HepG2 (cell line): ENCODE data around the gene PALMD.

Source experiments
- BRCA1 ChIP-seq: sonication (generic); formaldehyde crosslinking; IDR thresholded peaks from 2 replicates; pipeline ENCODE4 v1.4.0; 2020; ENCODE audit warnings: missing genetic modification reagents
- CTCF ChIP-seq: sonication (generic); formaldehyde crosslinking; IDR thresholded peaks from 2 replicates; pipeline ENCODE4 v1.5.0; 2020; ENCODE audit warnings: mild to moderate bottlenecking, missing genetic modification reagents, moderate library complexity
- EED ChIP-seq: sonication (generic); formaldehyde crosslinking; IDR thresholded peaks from 2 replicates; pipeline ENCODE4 v1.5.0; 2020; ENCODE audit warnings: mild to moderate bottlenecking, missing genetic modification reagents
- HINFP ChIP-seq: sonication (generic); formaldehyde crosslinking; IDR thresholded peaks from 2 replicates; pipeline ENCODE4 v1.4.0; 2020; ENCODE audit warnings: low read depth, mild to moderate bottlenecking, missing genetic modification reagents
- IRX3 ChIP-seq: sonication (generic); formaldehyde crosslinking; IDR thresholded peaks from 2 replicates; pipeline ENCODE4 v1.8.1; 2023; ENCODE audit warnings: mild to moderate bottlenecking, low read depth, missing genetic modification reagents, borderline replicate concordance
- SRF ChIP-seq: IDR thresholded peaks from 2 replicates; pipeline ENCODE4 v1.6.1; 2011; ENCODE audit warnings: mild to moderate bottlenecking, low read depth, low read length, moderate library complexity
- TCF12 ChIP-seq, 2 experiments: fragments of 450-650 bp in 1 of 2; sonication (generic) in 1 of 2; formaldehyde crosslinking in 1 of 2; IDR thresholded peaks; 2 replicates each; pipeline versions ENCODE4 v1.6.1 to v1.8.0; 2017 to 2022; ENCODE audit warnings: antibody characterized with exemption in 1 of 2, mild to moderate bottlenecking in 1 of 2, missing genetic modification reagents in 1 of 2, moderate library complexity in 1 of 2
- ZFP36 ChIP-seq: fragments of 150-350 bp; IDR thresholded peaks from 2 replicates; pipeline ENCODE4 v1.6.1; 2018; ENCODE audit warnings: borderline replicate concordance, low read length, low read depth; ENCODE audit not compliant: partially characterized antibody
- ZNF740 ChIP-seq: sonication (generic); formaldehyde crosslinking; IDR thresholded peaks from 2 replicates; pipeline ENCODE4 v1.4.0; 2020; ENCODE audit warnings: missing genetic modification reagents

- TF ChIP-seq HINFP (no peak), ZNF740 (CRISPR knock-in tag) (no peak), BRCA1 (CRISPR knock-in tag) (no peak), ZFP36 (no peak), CTCF (CRISPR knock-in tag) (no peak), EED (CRISPR knock-in tag) (no peak), SRF (no peak), IRX3 (no peak), TCF12 (IDR thresholded peaks at IDR 0.05) (no peak), TCF12 (CRISPR knock-in tag; IDR thresholded peaks at IDR 0.05) (no peak)
Measured at GRCh38 chr1:99650773-99651437, 5.0 kb downstream of the PALMD start.
